Nucleus accumbens (tissue), 56 donors: ENCODE results near the gene ASB1.

Source experiments
- DNase-seq, 56 donors: peaks; one replicate each; lab custom pipeline; 2025; lab: John Stamatoyannopoulos, UW

Gene ASB1

DNA sequence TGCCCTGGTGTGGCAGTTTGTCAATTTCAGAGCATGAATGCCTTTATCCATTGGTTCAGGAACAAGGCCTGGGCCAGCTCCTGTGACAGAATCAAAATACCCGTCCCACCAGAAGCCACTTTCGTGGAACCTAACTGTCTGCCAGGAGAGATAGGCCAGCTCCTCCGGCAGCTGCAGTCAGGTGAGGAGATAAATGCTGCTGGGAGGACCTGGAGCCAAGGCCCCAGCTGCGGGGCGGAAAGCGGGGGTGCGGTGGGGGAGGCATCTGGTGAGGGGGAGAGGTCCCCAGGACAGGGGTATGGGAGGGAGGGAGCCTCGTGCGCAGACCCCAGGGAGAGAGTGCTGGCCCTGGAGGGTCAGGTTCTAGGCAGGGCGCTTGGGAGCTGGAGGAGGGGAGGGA lies 4.4 kb upstream of the ASB1 start:
- DNase-seq, result no peak

DNA sequence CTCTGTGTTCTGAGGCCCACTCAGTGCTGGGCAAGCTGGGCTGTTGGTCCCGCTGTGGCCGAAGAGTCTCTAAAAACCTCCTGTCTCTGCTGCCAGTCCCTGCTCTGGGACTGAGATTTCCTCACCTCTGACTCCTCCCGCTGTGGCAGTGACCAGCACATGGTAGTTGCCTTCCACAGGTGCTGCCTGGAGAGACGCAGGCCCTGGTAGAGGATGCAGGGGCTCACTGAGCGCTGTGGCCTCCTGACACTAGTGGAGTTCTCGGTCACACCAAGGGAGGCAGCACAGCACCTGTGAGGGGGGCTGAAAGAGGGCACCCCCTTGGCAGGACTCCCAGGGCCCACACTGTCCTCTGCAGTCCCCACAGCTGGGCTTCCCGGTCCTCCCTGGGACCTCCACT lies 3.8 kb upstream of the ASB1 start:
- no peak for DNase-seq

DNA sequence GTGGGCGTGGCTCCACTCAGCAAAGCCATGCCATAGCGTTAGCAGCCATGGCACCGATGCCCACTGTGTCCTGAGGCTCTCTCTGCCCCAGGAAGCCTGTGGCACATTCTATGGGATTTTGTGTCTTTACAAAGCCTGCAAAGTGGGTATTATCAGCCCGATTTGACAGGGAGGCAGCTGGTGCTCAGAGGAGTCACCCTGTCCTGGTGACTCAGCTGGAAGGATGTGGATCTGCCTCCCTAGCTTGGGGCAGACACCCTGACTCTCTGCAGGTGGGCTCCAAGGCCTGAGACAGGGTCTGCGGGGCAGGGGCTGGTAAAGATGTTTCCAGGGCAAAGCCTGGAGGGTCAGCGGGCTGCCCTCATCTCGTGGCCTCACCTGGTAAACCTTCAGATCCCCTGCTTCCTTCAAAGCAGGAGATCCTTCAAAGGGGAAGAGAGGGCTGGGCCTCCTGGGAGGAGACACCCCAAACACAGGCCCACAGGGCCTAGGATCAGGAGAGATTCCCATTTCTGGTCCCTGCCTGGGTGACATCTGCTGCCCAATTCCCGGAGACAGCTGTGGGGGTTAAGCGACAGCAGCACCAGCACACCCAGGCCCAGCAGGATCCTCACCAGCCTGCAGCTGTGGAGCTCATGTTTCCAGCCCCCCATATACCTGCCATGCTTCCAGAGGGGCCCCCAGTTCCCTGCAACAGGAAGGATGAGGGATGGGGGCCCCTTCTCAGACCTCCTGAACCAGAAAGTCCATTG lies 3.0 kb upstream of the ASB1 start:
- DNase-seq, result no peak

DNA sequence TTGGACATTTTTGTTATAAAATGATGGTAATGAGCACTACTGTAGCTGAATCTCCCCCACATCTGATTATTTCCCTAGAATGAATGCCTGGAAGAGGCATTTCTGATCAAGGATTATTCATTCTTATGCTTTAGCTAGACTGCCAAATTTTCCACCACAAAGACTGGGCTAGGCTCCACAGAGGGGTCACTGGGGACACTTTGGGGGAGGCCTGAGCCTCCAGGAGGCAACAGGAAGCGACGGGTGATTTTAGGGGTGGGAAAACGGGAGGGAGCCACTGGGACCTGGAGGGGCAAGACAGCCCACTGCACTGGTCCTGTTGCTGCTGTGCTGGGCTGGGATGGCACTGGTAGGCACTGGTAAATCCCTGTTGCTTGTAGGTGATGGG lies 2.4 kb upstream of the ASB1 start:
- no peak for DNase-seq

- no peak for DNase-seq
These were observed 1.2 kb upstream of the ASB1 start for GRCh38 chr2:238425505-238425978.

DNA sequence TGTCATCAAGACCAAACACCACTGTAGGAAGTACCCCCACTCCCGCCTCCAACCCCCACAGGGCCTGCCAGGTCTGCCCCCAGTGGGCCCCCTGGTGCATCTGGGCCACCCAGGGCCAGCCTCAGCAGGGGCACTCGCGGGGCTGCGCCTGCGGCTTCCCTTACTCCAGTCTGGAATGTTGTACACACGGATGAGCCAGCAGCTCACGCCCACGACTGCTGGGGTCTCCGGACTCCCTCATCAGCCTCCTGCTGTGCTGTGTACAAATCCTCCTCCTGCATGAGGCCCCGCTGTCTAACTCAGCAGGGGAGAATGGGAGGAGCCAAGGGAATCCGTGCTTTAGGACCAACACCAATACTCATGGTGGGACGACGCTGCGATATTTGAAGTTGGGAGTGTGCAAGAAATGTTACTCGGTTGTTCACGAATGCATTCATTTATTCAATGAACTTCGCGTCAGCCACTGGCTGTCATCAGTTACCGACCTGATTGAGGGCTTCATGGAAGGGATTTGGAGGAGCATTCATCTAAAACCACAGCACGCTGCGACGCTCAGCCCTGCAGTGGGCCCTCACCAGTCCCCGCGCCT lies 654 bp upstream of the ASB1 start:
- DNase-seq, result peak in 6 of 56 donors; percentile 21 to 57 (median 54)

GRCh38 chr2:238427435-238428162 lies 872 bp downstream of the ASB1 start:
- DNase-seq, result no peak

DNA sequence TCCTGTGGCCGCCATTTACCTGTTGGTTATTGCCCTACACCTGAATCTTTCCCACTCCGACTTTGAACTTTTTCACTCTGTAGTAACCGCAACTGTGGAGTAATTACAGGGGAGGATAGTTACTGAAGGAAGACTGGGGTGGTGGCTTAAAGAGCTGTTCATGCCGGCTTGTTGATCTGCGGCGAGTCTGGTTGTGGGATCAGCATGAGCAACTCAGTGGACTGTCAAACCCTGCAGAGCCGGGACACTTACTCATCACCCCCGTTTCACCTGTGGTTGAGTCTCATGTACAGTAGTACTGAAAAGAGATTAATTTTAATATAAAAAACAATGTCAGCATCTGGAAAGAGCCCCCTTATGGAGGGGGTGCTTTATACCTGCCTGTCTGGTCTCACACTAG lies 2.1 kb downstream of the ASB1 start:
- no peak for DNase-seq

DNA sequence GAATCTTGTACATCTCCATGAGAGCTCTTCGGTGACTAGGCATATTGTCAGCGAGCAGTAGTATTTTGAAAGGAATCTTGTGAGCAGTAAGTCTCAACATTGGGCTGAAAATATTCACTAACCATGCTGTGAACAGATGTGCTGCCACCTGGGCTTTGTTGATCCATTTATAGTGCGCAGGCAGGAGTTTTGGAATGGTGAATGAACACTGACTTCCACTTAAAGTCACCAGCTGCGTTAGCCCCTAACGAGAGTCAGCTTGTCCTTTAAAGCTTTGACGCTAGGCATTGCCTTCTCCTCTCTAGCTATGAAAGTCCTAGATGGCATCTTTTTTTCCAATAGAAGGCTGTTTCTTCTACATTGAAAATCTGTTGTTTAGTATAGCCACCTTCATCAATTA lies 4.1 kb downstream of the ASB1 start:
- DNase-seq, result no peak

DNA sequence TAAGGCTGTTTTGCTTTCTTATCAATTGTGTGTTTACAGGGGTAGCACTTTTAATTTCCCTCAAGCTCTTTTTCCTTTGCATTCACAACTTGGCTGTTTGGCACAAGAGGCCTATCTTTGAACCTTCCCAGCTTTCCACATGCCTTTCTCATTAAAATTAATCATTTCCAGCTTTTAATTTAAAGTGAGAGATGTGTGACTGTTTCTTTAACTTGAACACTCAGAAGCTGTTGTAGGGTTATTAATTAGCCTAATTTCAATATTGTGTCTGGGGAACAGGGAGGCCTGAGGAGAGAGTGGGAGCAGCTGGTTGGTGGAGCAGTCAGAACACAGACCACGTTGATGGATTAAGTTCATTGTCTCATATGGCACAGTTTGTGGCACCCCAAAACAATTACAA lies 4.7 kb downstream of the ASB1 start:
- DNase-seq, result no peak

- DNase-seq, result no peak
These were observed 6.7 kb downstream of the ASB1 start for GRCh38 chr2:238433300-238433915.

GRCh38 chr2:238433941-238434845 lies 7.5 kb downstream of the ASB1 start:
- no peak for DNase-seq

DNA sequence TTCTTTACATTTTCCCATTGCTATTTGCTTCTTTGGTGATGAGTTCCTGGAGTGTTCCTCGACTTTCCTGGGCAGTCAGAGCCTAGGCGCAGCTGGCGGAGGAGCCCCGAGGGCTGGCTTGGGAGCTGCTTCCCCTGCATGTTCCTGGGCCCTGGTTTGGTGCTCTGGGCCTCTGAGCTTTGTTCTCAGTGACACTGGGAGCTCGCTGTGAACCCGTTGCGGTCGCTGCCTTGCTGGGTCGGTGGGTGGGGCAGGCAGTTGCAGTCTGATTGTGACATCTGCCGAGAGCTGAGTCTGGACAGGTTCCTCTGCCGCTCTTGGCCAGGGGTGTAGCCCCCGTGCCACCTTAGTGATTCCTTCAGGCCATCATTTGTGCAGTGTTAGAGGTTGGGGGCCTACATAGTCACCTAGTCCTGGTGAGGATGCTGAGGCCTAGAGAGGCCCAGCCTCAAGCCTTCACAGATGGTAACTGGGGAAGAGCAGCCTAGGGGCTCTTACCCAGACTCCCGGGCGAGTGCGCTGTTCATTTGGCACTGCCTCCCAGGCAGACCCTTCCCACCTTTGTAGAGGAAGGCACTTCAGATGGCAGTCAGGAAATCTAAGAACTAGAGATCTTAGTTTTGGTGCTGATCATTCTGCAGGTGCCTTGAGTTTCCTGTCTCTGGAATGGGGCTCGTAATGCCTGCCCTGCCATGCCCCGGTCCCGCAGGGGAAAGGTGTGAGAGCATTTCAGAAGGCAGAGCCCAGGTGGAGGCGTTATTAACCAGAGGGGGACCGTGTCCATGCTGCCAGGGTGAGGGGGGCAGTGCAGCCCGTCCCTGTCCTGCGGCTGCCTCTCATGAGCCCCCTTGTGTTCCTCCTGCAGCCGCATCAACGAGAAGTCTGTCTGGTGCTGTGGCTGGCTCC lies 8.4 kb downstream of the ASB1 start:
- no peak for DNase-seq

GRCh38 chr2:238435752-238436096 lies 9.0 kb downstream of the ASB1 start:
- DNase-seq, result no peak

DNA sequence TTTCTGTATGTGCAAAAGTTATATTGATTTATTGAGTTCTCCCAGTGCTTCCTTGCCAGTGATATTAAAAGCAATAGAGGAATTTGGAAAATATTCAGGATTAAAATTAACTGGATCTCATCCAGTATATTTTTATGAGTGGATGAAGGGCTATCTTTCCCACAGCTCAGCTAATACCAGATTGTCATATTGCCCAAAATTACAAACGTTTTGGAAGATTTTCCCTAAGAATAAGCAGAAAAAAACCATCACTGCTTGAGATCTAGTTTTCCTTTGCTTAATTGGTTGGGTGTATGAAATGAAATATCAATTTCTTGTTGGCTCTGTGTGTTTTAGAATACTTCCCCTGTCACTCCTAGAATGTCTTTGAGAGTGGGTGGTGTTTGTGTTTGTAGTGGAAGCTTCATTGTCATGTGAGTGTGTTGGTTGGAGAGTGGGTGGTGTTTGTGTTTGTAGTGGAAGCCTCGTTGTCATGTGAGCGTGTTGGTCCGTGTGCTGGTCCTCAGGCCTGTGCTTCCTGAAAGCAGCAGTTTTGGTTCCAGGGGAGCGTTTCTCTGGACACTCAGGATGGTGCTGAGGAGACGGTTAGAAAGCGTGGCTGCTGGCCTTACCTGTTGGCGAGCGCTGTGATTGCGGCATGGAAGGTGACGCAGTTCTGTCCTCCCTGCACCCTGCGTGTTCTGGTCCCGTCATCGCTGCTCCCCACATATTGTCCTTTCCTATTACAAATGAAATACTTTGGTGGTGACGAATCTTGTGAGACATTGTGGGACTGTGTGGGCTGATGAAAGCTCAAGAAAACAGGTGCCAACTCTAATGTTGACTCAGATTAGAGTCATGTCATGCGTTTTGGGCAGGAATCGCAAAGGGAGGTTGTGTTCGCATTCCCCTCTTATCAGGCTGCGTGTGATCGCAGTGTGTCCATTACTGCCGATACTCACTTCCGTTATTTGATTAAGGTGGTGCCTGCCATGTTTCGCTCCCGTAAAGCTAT lies 12.4 kb downstream of the ASB1 start:
- DNase-seq, result peak in 11 of 56 donors; percentile 15 to 56 (median 25)

DNA sequence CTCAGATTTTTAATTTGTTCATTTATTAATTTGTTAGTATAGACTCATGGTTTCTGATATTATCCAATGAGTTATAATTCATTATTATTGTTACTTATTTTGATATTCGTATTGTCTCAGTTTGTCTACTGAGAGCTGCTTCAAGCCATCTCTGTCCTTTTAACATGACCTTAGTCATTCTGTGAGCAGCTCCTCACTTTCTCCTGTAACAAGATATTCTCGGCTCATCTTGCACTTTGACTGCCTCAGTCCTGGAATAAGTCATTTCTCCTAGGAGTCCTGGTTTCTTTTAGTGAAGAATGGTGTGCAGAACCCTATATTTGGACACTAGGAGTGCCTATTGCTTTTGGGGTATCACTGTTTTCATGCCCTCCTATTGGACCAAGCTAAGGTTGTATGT lies 13.2 kb downstream of the ASB1 start:
- DNase-seq, result no peak

GRCh38 chr2:238440331-238440730 lies 13.6 kb downstream of the ASB1 start:
- no peak for DNase-seq

GRCh38 chr2:238440767-238441166 lies 14.0 kb downstream of the ASB1 start:
- DNase-seq, result no peak
